ENCODE measurements around the gene ANKIB1. TPM values are rescaled to one million over a fixed set of nuclear protein-coding genes. Genes with fewer than 3 reads are reported as not detected.
"Not testable (repeated sequence)": the region's sequence is repeated elsewhere in the genome, so short reads cannot be mapped to it uniquely, and the experiment has no call there.

Gene ANKIB1
- total and polyA plus RNA-seq, 2 donors: 15.2 to 70.1 TPM

- Histone ChIP-seq H3K4me1 (ENCODE audit: insufficient read depth) (no peaks in the 10 kb centered on the region), H3K4me3 (ENCODE audit: low read depth, low read length) (no peak overlapping the region), H3K27ac (ENCODE audit: low read depth) (no peak overlapping the region), H3K36me3 (ENCODE audit: insufficient read depth) (no peaks in the 10 kb centered on the region)
- no peak for DNase-seq (ENCODE audit: extremely low spot score)
- WGBS: 66% methylated on average over 7 of the region's 7 CpGs
Observed at GRCh38 chr7:92436612-92437445, 191.1 kb downstream of the ANKIB1 start.

- Histone ChIP-seq H3K36me3 (ENCODE audit: insufficient read depth) (no peaks in the 10 kb centered on the region), H3K4me3 (ENCODE audit: low read depth, low read length) (no peak overlapping the region), H3K4me1 (ENCODE audit: insufficient read depth) (no peaks in the 10 kb centered on the region), H3K27ac (ENCODE audit: low read depth) (no peak overlapping the region)
- WGBS: 57% methylated on average over 6 of the region's 6 CpGs
- no peak for DNase-seq (ENCODE audit: extremely low spot score)
Observed at GRCh38 chr7:92437956-92438491, 192.2 kb downstream of the ANKIB1 start.

- H3K27ac ChIP-seq (ENCODE audit: low read depth); H3K36me3 ChIP-seq (ENCODE audit: insufficient read depth); H3K4me1 ChIP-seq (ENCODE audit: insufficient read depth); H3K4me3 ChIP-seq (ENCODE audit: low read depth, low read length); DNase-seq (ENCODE audit: extremely low spot score): not testable (repeated sequence)
- WGBS: 68% methylated on average over 2 of the region's 2 CpGs
Observed at GRCh38 chr7:92442720-92443119, 196.9 kb downstream of the ANKIB1 start.

- no peaks in the 10 kb centered on the region for H3K36me3 ChIP-seq (ENCODE audit: insufficient read depth)
- peak overlapping the region; percentile 98 for H3K4me3 ChIP-seq (ENCODE audit: low read depth, low read length)
- H3K27ac ChIP-seq (ENCODE audit: low read depth): no peak overlapping the region
- H3K4me1 ChIP-seq (ENCODE audit: insufficient read depth): no peaks in the 10 kb centered on the region
- 53% methylated on average over 21 of the region's 21 CpGs for WGBS
- DNase-seq (ENCODE audit: extremely low spot score): no peak
Observed at GRCh38 chr7:92446869-92447344, 201.1 kb downstream of the ANKIB1 start.

GRCh38 chr7:92447345-92448204 lies 201.8 kb downstream of the ANKIB1 start, which contains the start of gene GATAD1:
Gene GATAD1 (plus strand): TSS chr7:92447482. CDS start chr7:92447730, 248 bp downstream.
- Histone ChIP-seq H3K36me3 (ENCODE audit: insufficient read depth) (no peaks in the 10 kb centered on the region), H3K27ac (ENCODE audit: low read depth) (peak within 1 kb of the TSS; percentile 98), H3K4me1 (ENCODE audit: insufficient read depth) (no peaks in the 10 kb centered on the region), H3K4me3 (ENCODE audit: low read depth, low read length) (peak within 1 kb of the TSS; percentile 98)
- DNase-seq (ENCODE audit: extremely low spot score): peak; percentile 88
- under 1% methylated on average over 87 of the region's 87 CpGs for WGBS

- peak overlapping the region; percentile 98 for H3K4me3 ChIP-seq (ENCODE audit: low read depth, low read length)
- under 1% methylated on average over 11 of the region's 11 CpGs for WGBS
- no peaks in the 10 kb centered on the region for H3K4me1 ChIP-seq (ENCODE audit: insufficient read depth)
- peak overlapping the region; percentile 98 for H3K27ac ChIP-seq (ENCODE audit: low read depth)
- no peak for DNase-seq (ENCODE audit: extremely low spot score)
- no peaks in the 10 kb centered on the region for H3K36me3 ChIP-seq (ENCODE audit: insufficient read depth)
Observed at GRCh38 chr7:92448205-92448747, 202.5 kb downstream of the ANKIB1 start.

Small RNA genes lying within 50 kb of the gene (small RNA-seq; reads per million reads assigned to genes)
- gene MIR1285-1 (not detected), gene RF00019 (not detected)

Other genes with a start within 250 kb of the ANKIB1 start
- 124 TPM for gene CYP51A1, start 111.5 kb upstream of the ANKIB1 start, total RNA-seq
- 19.1 TPM for gene CYP51A1, start 111.5 kb upstream of the ANKIB1 start, polyA plus RNA-seq
- gene LRRD1, start 66.8 kb upstream of the ANKIB1 start, total RNA-seq: 1.8 TPM
- gene LRRD1, start 66.8 kb upstream of the ANKIB1 start, polyA plus RNA-seq: not detected
- 118 TPM for gene KRIT1, start 60 bp upstream of the ANKIB1 start, total RNA-seq
- gene KRIT1, start 60 bp upstream of the ANKIB1 start, polyA plus RNA-seq: 29.8 TPM
- 64.0 TPM for gene GATAD1, start 201.5 kb downstream of the ANKIB1 start, total RNA-seq
- gene GATAD1, start 201.5 kb downstream of the ANKIB1 start, polyA plus RNA-seq: 27.4 TPM
- not detected for gene ERVW-1, start 232.0 kb downstream of the ANKIB1 start, total RNA-seq
- gene ERVW-1, start 232.0 kb downstream of the ANKIB1 start, polyA plus RNA-seq: not detected